Left renal pelvis (tissue), 4 donors: ENCODE measurements around the gene ANKMY1. TPM values are rescaled to one million over a fixed set of nuclear protein-coding genes. Genes with fewer than 3 reads are reported as not detected.
"Not testable (repeated sequence)": the region's sequence is repeated elsewhere in the genome, so short reads cannot be mapped to it uniquely, and the experiment has no call there.

Source experiments
- DNase-seq, 4 donors: peaks; one replicate each; pipeline ENCODE4 v3.0.0-alpha.2; 2013; ENCODE audit warnings: low read depth in 4 of 4, low spot score in 3 of 4
- polyA plus RNA-seq, 4 donors: library from polyadenylated mRNA; unstranded; fragments of 120-200 nt; gene quantifications; one replicate each; pipeline ENCODE4 v1.2.1, GENCODE V29; 2013; ENCODE audit not compliant: insufficient read length in 4 of 4

ANKMY1 gene
- polyA plus RNA-seq, 4 donors, result 10.0 to 17.8 (median 11.1) TPM

- DNase-seq, result no peak
Observed at GRCh38 chr2:240523451-240524281, 34.1 kb downstream of the ANKMY1 start.

- DNase-seq, result no peak
Observed at GRCh38 chr2:240522406-240522805, 35.4 kb downstream of the ANKMY1 start.

GRCh38 chr2:240521885-240522284 lies 35.9 kb downstream of the ANKMY1 start:
- DNase-seq, result not testable (repeated sequence)

GRCh38 chr2:240520974-240521350 lies 36.8 kb downstream of the ANKMY1 start:
- DNase-seq, result no peak

- no peak for DNase-seq
Observed at GRCh38 chr2:240520130-240520973, 37.4 kb downstream of the ANKMY1 start.

GRCh38 chr2:240519396-240520129 lies 38.2 kb downstream of the ANKMY1 start:
- no peak for DNase-seq

GRCh38 chr2:240518981-240519380 lies 38.8 kb downstream of the ANKMY1 start:
- no peak for DNase-seq

- no peak for DNase-seq
Observed at GRCh38 chr2:240517342-240517741, 40.4 kb downstream of the ANKMY1 start.

- no peak for DNase-seq
Observed at GRCh38 chr2:240514631-240515030, 43.2 kb downstream of the ANKMY1 start.

GRCh38 chr2:240513549-240514287 lies 44.1 kb downstream of the ANKMY1 start:
- DNase-seq, result peak in 1 of 4 donors; percentile 12

GRCh38 chr2:240512666-240513535 lies 44.9 kb downstream of the ANKMY1 start:
- DNase-seq, result no peak

- DNase-seq, result no peak
Observed at GRCh38 chr2:240512109-240512485, 45.7 kb downstream of the ANKMY1 start.

- DNase-seq, result no peak
Observed at GRCh38 chr2:240511351-240512108, 46.3 kb downstream of the ANKMY1 start.

GRCh38 chr2:240510513-240511210 lies 47.1 kb downstream of the ANKMY1 start:
- no peak for DNase-seq

GRCh38 chr2:240509667-240510512 lies 47.9 kb downstream of the ANKMY1 start:
- no peak for DNase-seq

GRCh38 chr2:240508832-240509545 lies 48.8 kb downstream of the ANKMY1 start:
- no peak for DNase-seq
